ENCODE results near the gene SERP2. TPM values are rescaled to one million over a fixed set of nuclear protein-coding genes. Genes with fewer than 3 reads are reported as not detected.
A peak's percentile ranks its signal among the peaks of the same experiment; 100 is the strongest.

The SERP2 gene
- total and polyA plus RNA-seq, 8 donors = 1.2 to 13.8 (median 1.9) TPM

- Histone ChIP-seq H3K27me3 (no peaks in the 10 kb centered on the region), H3K36me3 (no peaks in the 10 kb centered on the region), H3K4me3 (no peak overlapping the region), H3K4me1 (no peaks in the 10 kb centered on the region), H3K9me3 (no peaks in the 10 kb centered on the region), H3K27ac (no peak overlapping the region)
- WGBS, 2 donors = 86% methylated on average over 10 of the region's 10 CpGs
- intact Hi-C loops (cut with DNase I) = no loop called here
- FAIRE-seq (no peak), DNase-seq (no peak), ATAC-seq (peak in 2 of 4 donors; percentile 43 to 65)
- no peak for TF ChIP-seq CTCF (IDR thresholded peaks at IDR 0.05)
These were observed 42.7 kb downstream of the SERP2 start for GRCh38 chr13:44416301-44416700.

GRCh38 chr13:44416744-44417143 is 43.1 kb downstream of the SERP2 start:
- WGBS, 2 donors = 88 to 99% methylated on average over 6 of the region's 6 CpGs
- no peak for TF ChIP-seq CTCF (IDR thresholded peaks at IDR 0.05)
- H3K4me1 ChIP-seq = no peaks in the 10 kb centered on the region
- H3K36me3 ChIP-seq = no peaks in the 10 kb centered on the region
- FAIRE-seq (no peak), ATAC-seq (no peak), DNase-seq (no peak)
- no peak overlapping the region for H3K4me3 ChIP-seq
- no peak overlapping the region for H3K27ac ChIP-seq
- intact Hi-C loops (cut with DNase I) = no loop called here
- H3K27me3 ChIP-seq = no peaks in the 10 kb centered on the region
- H3K9me3 ChIP-seq = no peaks in the 10 kb centered on the region

GRCh38 chr13:44417446-44417845 is 43.8 kb downstream of the SERP2 start:
- Histone ChIP-seq H3K9me3 (no peaks in the 10 kb centered on the region), H3K4me1 (no peaks in the 10 kb centered on the region), H3K27me3 (no peaks in the 10 kb centered on the region), H3K27ac (no peak overlapping the region), H3K36me3 (no peaks in the 10 kb centered on the region), H3K4me3 (no peak overlapping the region)
- TF ChIP-seq CTCF (IDR thresholded peaks at IDR 0.05) = no peak
- no peak for FAIRE-seq
- DNase-seq = no peak
- 83 to 86% methylated on average over 8 of the region's 8 CpGs for WGBS, 2 donors
- intact Hi-C loops (cut with DNase I) = no loop called here
- no peak for ATAC-seq

- no peak for DNase-seq
- Histone ChIP-seq H3K27me3 (no peaks in the 10 kb centered on the region), H3K36me3 (no peaks in the 10 kb centered on the region), H3K27ac (no peak overlapping the region), H3K4me3 (no peak overlapping the region), H3K4me1 (no peaks in the 10 kb centered on the region), H3K9me3 (no peaks in the 10 kb centered on the region)
- 79 to 83% methylated on average over 7 of the region's 7 CpGs for WGBS, 2 donors
- no peak for TF ChIP-seq CTCF (IDR thresholded peaks at IDR 0.05)
- no peak for FAIRE-seq
- ATAC-seq = no peak
- intact Hi-C loops (cut with DNase I) = no loop called here
These were observed 44.3 kb downstream of the SERP2 start for GRCh38 chr13:44417876-44418275.

GRCh38 chr13:44420376-44421220 is 47.0 kb downstream of the SERP2 start:
- H3K27me3 ChIP-seq = no peaks in the 10 kb centered on the region
- no peak for FAIRE-seq
- no peaks in the 10 kb centered on the region for H3K4me1 ChIP-seq
- no peak overlapping the region for H3K4me3 ChIP-seq
- intact Hi-C loops (cut with DNase I) = no loop called here
- TF ChIP-seq CTCF (IDR thresholded peaks at IDR 0.05) = no peak
- no peak for DNase-seq
- no peaks in the 10 kb centered on the region for H3K9me3 ChIP-seq
- no peak overlapping the region for H3K27ac ChIP-seq
- no peak for ATAC-seq
- WGBS, 2 donors = 86% methylated on average over 15 of the region's 15 CpGs
- H3K36me3 ChIP-seq = no peaks in the 10 kb centered on the region

All from pancreas (tissue), 10 donors.